WI38 (cell line): ENCODE measurements around the gene ANKRD35.

Experiments used
- H3K4me3 ChIP-seq: 2 replicates; pipeline ENCODE4 v1.5.1; 2011; ENCODE audit warnings: low read depth, mild to moderate bottlenecking, control low read depth, low read length
- CTCF ChIP-seq: IDR thresholded peaks from 2 replicates; pipeline ENCODE4 v1.5.1; 2012; ENCODE audit warnings: low read depth, mild to moderate bottlenecking, control low read depth, low read length

Gene ANKRD35

GRCh38 chr1:145906954-145907753 is 21.5 kb upstream of the ANKRD35 start:
- H3K4me3 ChIP-seq: no peak overlapping the region
- TF ChIP-seq CTCF: no peak

GRCh38 chr1:145901312-145902021 is 15.8 kb upstream of the ANKRD35 start:
- no peak overlapping the region for H3K4me3 ChIP-seq
- TF ChIP-seq CTCF: no peak

GRCh38 chr1:145898756-145899155 is 13.1 kb upstream of the ANKRD35 start:
- H3K4me3 ChIP-seq: no peak overlapping the region
- TF ChIP-seq CTCF: no peak

GRCh38 chr1:145897969-145898368 is 12.3 kb upstream of the ANKRD35 start:
- TF ChIP-seq CTCF: no peak
- no peak overlapping the region for H3K4me3 ChIP-seq

- H3K4me3 ChIP-seq: no peak overlapping the region
- TF ChIP-seq CTCF: no peak
Measured at GRCh38 chr1:145895471-145895870, 9.8 kb upstream of the ANKRD35 start.

- TF ChIP-seq CTCF: no peak
- H3K4me3 ChIP-seq: no peak overlapping the region
Measured at GRCh38 chr1:145893306-145894055, 7.8 kb upstream of the ANKRD35 start.
